Amniotic stem cell (primary cell): ENCODE data around the gene DUSP1.
A peak's percentile ranks its signal among the peaks of the same experiment; 100 is the strongest.
"Not testable (repeated sequence)": the region's sequence is repeated elsewhere in the genome, so short reads cannot be mapped to it uniquely, and the experiment has no call there.

Source experiments
- DNase-seq: peaks from one replicate; lab custom pipeline; 2025; lab: John Stamatoyannopoulos, UW

The DUSP1 gene

GRCh38 chr5:172770675-172771438 is at the start of gene DUSP1:
Gene DUSP1, minus strand, starts transcription at chr5:172771195. Its CDS starts 243 bp downstream, at chr5:172770952.
- DNase-seq, result peak; percentile 94

GRCh38 chr5:172820046-172820767 is 49.2 kb upstream of the DUSP1 start:
- DNase-seq, result no peak

GRCh38 chr5:172819569-172819968 is 48.6 kb upstream of the DUSP1 start:
- DNase-seq, result no peak

GRCh38 chr5:172818081-172818480 is 47.1 kb upstream of the DUSP1 start:
- DNase-seq, result no peak

- DNase-seq, result no peak
These were observed 46.7 kb upstream of the DUSP1 start for GRCh38 chr5:172817664-172818063.

GRCh38 chr5:172816925-172817562 is 46.0 kb upstream of the DUSP1 start:
- peak; percentile 62 for DNase-seq

GRCh38 chr5:172815631-172816030 is 44.6 kb upstream of the DUSP1 start:
- no peak for DNase-seq

GRCh38 chr5:172810996-172811395 is 40.0 kb upstream of the DUSP1 start:
- not testable (repeated sequence) for DNase-seq

GRCh38 chr5:172809774-172810173 is 38.8 kb upstream of the DUSP1 start:
- no peak for DNase-seq

GRCh38 chr5:172807766-172808311 is 36.8 kb upstream of the DUSP1 start:
- DNase-seq, result no peak

GRCh38 chr5:172806897-172807672 is 36.1 kb upstream of the DUSP1 start:
- peak; percentile 38 for DNase-seq

- no peak for DNase-seq
These were observed 34.8 kb upstream of the DUSP1 start for GRCh38 chr5:172805736-172806255.

- DNase-seq, result no peak
These were observed 34.2 kb upstream of the DUSP1 start for GRCh38 chr5:172805018-172805683.

- DNase-seq, result no peak
These were observed 31.7 kb upstream of the DUSP1 start for GRCh38 chr5:172802567-172803176.

- DNase-seq, result no peak
These were observed 31.1 kb upstream of the DUSP1 start for GRCh38 chr5:172802112-172802511.

GRCh38 chr5:172801179-172801671 is 30.2 kb upstream of the DUSP1 start:
- peak; percentile 87 for DNase-seq

- peak; percentile 35 for DNase-seq
These were observed 29.1 kb upstream of the DUSP1 start for GRCh38 chr5:172800088-172800551.

GRCh38 chr5:172799416-172799815 is 28.4 kb upstream of the DUSP1 start:
- DNase-seq, result no peak

GRCh38 chr5:172798422-172799215 is 27.6 kb upstream of the DUSP1 start:
- peak; percentile 70 for DNase-seq
